Type B pancreatic cell (in vitro differentiated cells): Measurements from ENCODE around the gene C10orf90. TPM values are rescaled to one million over a fixed set of nuclear protein-coding genes. Genes with fewer than 3 reads are reported as not detected.
A peak's percentile ranks its signal among the peaks of the same experiment; 100 is the strongest.

Experiments
- DNase-seq: peaks from one replicate; pipeline ENCODE4 v3.0.0; 2021; ENCODE audit warnings: mixed read lengths; ENCODE audit not compliant: unreplicated experiment; ENCODE audit errors: extremely low spot score
- H3K27ac Mint-ChIP-seq: 2 replicates; pipeline ENCODE4 v1.8.0; 2021; ENCODE audit warnings: mild to moderate bottlenecking, mixed read lengths
- H3K27me3 Mint-ChIP-seq: 2 replicates; pipeline ENCODE4 v1.8.0; 2021; ENCODE audit warnings: mixed read lengths
- H3K36me3 Mint-ChIP-seq: 2 replicates; pipeline ENCODE4 v1.8.0; 2021; ENCODE audit warnings: mixed read lengths
- H3K4me1 Mint-ChIP-seq: one replicate; pipeline ENCODE4 v1.8.0; 2021; ENCODE audit warnings: mixed read lengths; ENCODE audit not compliant: unreplicated experiment
- H3K4me3 Mint-ChIP-seq: 2 replicates; pipeline ENCODE4 v1.8.0; 2021; ENCODE audit warnings: mild to moderate bottlenecking, mixed read lengths
- H3K9me3 Mint-ChIP-seq: 2 replicates; pipeline ENCODE4 v1.8.0; 2021; ENCODE audit warnings: mixed read lengths
- total RNA-seq: library from RNA; stranded (reverse); gene quantifications from 2 replicates; pipeline ENCODE4 v1.2.1, GENCODE V29; 2021; ENCODE audit warnings: low replicate concordance
- TF ChIP-seq, protein P1 (sequence below): fragments of 200-600 bp; sonication (generic); conservative IDR thresholded peaks from 2 replicates; pipeline ENCODE4 v1.5.0; 2021; ENCODE audit warnings: antibody characterized with exemption, mild to moderate bottlenecking

C10orf90 gene
- total RNA-seq, 1 donor from 2014 or later = 1.5 TPM

DNA sequence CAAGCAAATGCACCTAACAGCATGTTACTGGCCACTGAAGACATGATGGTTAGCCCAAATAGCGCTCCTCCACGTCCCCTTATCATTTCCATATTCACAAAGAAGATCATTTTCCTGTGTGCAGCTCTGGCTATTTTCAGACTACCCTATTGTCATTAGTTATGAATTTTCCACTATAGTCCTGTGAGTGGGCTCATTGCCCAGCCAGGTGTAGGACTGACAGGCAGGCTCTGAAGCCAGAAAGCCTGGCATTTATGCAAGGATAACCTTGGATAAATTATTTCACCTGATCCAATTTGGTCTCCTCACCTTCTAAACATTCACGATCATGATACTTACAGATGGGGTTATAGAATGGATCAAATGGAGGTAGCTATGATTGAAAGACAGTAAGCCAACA is 104.6 kb downstream of the C10orf90 start:
- H3K36me3 Mint-ChIP-seq = no peaks in the 10 kb centered on the region
- peaks cover 5% of the 10 kb centered on the region for H3K9me3 Mint-ChIP-seq
- no peak overlapping the region for H3K27ac Mint-ChIP-seq
- H3K4me1 Mint-ChIP-seq = peaks cover 46% of the 10 kb centered on the region
- TF ChIP-seq, protein P1, sequence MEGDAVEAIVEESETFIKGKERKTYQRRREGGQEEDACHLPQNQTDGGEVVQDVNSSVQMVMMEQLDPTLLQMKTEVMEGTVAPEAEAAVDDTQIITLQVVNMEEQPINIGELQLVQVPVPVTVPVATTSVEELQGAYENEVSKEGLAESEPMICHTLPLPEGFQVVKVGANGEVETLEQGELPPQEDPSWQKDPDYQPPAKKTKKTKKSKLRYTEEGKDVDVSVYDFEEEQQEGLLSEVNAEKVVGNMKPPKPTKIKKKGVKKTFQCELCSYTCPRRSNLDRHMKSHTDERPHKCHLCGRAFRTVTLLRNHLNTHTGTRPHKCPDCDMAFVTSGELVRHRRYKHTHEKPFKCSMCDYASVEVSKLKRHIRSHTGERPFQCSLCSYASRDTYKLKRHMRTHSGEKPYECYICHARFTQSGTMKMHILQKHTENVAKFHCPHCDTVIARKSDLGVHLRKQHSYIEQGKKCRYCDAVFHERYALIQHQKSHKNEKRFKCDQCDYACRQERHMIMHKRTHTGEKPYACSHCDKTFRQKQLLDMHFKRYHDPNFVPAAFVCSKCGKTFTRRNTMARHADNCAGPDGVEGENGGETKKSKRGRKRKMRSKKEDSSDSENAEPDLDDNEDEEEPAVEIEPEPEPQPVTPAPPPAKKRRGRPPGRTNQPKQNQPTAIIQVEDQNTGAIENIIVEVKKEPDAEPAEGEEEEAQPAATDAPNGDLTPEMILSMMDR = no peak
- no peak for DNase-seq
- H3K4me3 Mint-ChIP-seq = no peak overlapping the region
- peaks cover 10% of the 10 kb centered on the region for H3K27me3 Mint-ChIP-seq

DNA sequence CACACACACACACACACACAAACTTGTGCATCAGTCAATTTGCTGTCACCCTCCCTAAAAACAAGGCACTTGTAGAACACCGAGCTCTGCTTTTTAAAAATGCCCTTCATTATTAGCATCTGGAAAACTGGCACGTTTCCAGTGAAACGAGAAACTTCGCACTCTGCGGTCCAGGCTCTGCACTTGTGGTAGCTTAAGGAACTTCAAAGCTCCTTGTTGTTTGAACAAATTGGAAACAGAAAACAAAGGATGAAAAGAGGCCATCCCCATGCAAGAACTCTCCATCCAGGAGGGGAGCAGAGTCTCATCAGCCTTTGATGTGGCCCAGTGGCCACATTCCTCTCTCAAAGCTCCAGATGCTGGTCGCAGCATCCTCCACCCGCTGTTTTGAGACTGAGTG is 105.1 kb downstream of the C10orf90 start:
- TF ChIP-seq, protein P1 = peak; percentile 39
- peaks cover 5% of the 10 kb centered on the region for H3K9me3 Mint-ChIP-seq
- no peak overlapping the region for H3K27ac Mint-ChIP-seq

DNA sequence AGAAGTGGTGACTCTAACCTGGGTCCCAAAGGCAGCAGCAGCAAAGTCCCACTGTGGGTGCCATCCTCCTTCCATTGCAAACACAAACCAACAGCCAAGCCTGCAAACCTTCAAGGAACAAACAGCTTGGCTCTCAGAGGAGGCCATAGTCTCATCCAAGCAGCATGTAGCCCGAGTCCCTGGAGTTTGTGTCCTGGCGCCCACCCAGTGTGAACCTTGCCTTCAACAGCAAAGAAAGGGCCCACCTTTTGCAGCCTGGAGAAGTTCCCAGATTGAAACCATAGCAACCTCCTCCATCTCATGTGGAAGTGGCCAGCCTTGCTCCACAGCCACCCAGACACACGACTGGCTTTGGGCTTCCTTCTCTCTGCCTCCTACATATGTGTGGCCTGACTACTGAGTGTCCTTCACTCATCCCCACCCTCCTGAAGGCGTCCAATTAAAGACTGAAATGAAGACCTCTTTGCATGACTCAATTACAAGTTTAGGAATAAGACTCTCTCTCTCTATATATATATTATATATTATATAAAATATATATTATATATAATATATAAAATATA is 106.1 kb downstream of the C10orf90 start:
- no peaks in the 10 kb centered on the region for H3K36me3 Mint-ChIP-seq
- H3K27me3 Mint-ChIP-seq = peaks cover 10% of the 10 kb centered on the region
- no peak for DNase-seq
- H3K9me3 Mint-ChIP-seq = peaks cover 5% of the 10 kb centered on the region
- H3K4me1 Mint-ChIP-seq = peaks cover 45% of the 10 kb centered on the region
- H3K4me3 Mint-ChIP-seq = no peak overlapping the region
- TF ChIP-seq, protein P1 = no peak
- no peak overlapping the region for H3K27ac Mint-ChIP-seq

More for the DNA sequence above, 105.1 kb downstream of the C10orf90 start:
- Mint-ChIP-seq H3K4me1 (peaks cover 46% of the 10 kb centered on the region), H3K36me3 (no peaks in the 10 kb centered on the region), H3K4me3 (no peak overlapping the region), H3K27me3 (peaks cover 10% of the 10 kb centered on the region)
- DNase-seq = no peak

DNA sequence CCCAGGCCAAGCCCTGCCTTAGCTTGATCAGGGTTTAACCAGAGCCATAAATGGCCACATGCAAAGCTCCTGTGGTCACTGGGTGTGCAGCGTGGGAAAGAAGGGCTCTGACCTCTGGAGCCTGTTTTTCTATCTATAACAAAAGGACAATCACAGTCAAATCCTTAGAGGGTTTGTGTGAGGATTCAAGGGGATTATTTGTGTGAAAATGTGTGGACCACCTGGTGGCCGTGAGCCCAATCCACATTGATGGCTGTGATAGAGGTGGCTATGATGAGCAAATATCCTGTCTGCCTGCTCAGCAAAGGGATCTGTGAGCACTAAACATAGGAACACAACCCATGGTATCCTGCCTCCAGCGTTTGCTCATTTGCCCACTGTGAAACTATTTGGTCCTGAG is 107.1 kb downstream of the C10orf90 start:
- peaks cover 7% of the 10 kb centered on the region for H3K27me3 Mint-ChIP-seq

DNA sequence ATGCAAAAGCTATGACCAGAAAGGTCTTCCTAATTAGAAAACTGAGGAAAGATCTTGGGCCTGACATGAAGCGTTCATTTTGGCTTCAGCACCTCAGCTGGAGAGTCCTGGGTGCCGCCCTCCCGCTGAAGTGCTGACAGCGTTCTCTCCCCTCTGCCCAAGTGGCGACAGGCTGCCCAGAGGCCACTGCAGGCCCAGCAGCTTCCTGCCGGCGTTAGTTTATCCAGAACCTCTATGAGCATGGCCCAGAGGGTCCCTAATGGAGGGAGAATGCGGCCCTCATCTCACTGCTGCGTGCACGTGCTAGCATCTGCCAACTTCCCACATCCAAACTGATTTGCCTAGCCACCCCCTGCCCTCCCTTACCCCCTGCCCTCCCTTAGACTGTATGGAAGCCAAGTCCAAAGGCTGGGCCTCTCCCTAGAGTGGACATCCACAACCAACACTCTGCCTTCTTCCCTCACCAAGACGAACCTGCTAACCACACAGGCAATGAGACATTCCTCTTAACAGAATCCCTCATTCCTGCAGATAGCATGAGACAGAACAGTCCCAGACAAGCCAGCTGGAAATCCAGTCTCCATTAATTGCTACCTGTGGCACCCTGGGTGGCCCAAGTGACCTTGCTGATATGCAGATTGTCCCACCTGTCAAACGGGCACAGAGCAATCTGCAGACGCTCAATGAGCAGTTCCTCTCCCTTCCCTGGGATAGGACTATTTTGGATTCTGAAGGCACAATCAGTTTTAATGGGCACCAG is 108.4 kb downstream of the C10orf90 start:
- peaks cover 5% of the 10 kb centered on the region for H3K9me3 Mint-ChIP-seq
- no peak for DNase-seq
- H3K27me3 Mint-ChIP-seq = peaks cover 7% of the 10 kb centered on the region
- H3K36me3 Mint-ChIP-seq = no peaks in the 10 kb centered on the region
- H3K4me1 Mint-ChIP-seq = peaks cover 36% of the 10 kb centered on the region
- no peak overlapping the region for H3K27ac Mint-ChIP-seq
- no peak overlapping the region for H3K4me3 Mint-ChIP-seq
- TF ChIP-seq, protein P1 = no peak

More for the DNA sequence above, 107.1 kb downstream of the C10orf90 start:
- no peak overlapping the region for H3K4me3 Mint-ChIP-seq
- DNase-seq = no peak
- no peaks in the 10 kb centered on the region for H3K36me3 Mint-ChIP-seq
- no peak overlapping the region for H3K27ac Mint-ChIP-seq
- H3K4me1 Mint-ChIP-seq = peaks cover 36% of the 10 kb centered on the region
- H3K9me3 Mint-ChIP-seq = peaks cover 5% of the 10 kb centered on the region
- TF ChIP-seq, protein P1 = no peak
